Superior temporal gyrus (tissue), 1 donor: ENCODE results near the gene HNF4A.
"Not testable (repeated sequence)": the region's sequence is repeated elsewhere in the genome, so short reads cannot be mapped to it uniquely, and the experiment has no call there.

Experiments
- DNase-seq: peaks from one replicate; pipeline ENCODE4 v3.0.0-alpha.2; 2016; ENCODE audit errors: extremely low spot score

HNF4A gene

DNA sequence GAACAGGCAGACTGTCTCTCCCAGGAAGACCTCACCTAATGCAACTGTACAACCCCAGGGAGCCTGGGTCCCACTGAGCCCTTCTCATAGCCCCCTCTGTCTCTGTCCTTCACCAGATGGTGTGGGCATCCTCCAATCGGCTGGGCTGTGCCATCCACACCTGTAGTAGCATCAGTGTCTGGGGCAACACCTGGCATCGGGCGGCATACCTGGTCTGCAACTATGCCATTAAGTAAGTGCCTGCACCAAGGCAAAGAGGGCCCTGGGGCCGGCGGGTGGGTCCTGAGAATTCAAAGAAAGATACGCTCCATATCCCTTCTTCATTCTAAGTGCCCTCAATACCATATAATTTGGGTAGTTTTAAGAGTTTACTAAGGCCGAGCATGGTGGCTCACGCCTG is 10.4 kb upstream of the HNF4A start:
- no peak for DNase-seq

DNA sequence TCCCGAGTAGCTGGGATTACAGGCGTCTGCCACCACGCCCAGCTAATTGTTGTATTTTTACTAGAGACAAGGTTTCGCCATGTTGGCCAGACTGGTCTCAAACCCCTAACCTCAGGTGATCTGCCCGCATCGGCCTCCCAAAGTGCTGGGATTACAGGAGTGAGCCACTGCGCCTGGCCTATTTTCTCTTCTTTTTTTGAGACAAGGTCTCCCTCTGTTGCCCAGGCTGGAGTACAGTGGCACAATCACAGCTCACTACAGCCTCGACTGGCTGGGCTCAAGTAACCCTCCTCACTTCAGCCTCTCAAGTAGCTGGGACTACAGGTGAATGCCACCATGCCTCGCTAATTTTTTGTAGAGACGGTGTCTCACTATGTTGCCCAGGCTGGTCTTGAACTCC is 9.6 kb upstream of the HNF4A start:
- DNase-seq: not testable (repeated sequence)

DNA sequence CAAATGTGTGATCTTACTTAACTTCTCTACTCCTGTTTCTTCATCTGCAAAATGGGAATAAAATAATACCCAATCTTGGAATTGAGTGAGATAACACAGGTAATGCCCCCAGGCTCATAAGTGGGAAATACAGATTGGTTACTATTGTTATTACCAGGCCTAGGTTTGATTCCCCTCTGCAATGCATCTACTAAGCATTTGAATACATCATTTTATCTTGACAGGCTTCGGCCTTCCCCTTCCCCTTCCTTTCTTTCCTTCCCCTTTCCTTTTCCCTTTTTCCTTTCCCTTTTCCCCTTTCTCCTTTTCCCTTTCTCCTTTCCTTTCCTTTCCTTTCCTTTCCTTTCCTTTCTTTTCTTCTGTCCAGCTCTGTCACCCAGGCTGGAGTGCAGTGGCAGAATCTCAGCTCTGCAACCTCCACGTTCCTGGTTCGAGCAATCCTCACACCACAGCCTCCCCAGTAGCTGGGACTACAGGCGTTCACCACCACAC is 7.3 kb upstream of the HNF4A start:
- no peak for DNase-seq

DNA sequence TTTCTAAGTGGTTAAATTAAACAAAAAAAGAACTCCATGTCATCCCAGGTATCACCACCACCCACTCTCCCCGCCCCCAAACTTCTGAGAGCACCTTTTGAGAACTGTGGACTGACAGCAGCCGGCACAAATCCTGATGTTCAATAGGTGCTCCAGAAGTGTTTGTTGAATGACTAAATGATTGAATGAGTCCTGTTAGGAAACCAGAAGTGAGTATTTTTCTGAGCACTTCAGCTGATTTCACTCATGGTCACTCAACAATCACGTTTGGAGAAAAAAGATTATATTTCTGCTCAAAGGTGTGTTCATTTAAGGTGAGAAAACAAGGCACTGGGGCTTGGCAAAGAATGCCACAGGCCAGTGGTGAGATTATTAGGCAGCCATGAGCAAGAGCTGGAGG is 6.2 kb upstream of the HNF4A start:
- DNase-seq: no peak

DNA sequence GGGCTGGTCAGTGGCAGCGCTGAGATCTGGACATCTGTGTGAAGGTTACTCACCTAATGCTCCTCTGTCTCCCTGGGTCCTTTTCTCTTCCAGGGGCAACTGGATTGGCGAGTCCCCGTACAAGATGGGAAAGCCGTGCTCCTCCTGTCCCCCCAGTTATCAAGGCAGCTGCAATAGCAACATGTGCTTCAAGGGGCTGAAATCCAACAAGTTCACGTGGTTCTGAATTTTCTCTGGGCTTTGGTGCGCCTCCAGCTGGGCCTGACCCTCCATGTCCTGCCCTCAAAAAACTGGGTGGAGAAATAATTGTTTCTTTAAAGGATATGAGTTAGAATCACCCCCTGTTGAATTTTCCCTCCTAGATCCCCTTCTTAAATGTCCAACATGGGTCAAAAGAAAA is 4.9 kb upstream of the HNF4A start:
- DNase-seq: no peak

DNA sequence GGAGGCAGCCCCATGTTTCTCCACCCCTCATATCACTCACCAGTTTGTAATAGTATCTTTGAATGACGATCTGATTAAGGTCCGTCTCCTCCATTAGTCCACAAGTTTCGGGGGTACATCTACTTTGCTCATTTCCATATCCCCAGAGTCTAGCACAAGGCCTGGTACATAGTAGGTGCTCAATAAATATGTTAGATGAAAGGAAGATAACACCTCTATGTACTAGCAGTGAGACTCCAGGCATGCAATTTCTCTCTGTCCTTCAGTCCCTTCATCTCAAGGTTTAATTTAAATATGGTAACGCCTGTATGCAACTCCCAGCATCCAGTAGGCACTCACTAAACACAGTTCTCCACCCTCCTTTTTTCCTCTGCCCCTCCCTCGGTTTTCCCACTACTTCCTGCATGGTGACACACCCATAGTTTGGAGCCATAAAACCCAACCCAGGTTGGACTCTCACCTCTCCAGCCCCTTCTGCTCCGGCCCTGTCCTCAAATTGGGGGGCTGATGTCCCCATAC is 461 bp upstream of the HNF4A start:
- no peak for DNase-seq

DNA sequence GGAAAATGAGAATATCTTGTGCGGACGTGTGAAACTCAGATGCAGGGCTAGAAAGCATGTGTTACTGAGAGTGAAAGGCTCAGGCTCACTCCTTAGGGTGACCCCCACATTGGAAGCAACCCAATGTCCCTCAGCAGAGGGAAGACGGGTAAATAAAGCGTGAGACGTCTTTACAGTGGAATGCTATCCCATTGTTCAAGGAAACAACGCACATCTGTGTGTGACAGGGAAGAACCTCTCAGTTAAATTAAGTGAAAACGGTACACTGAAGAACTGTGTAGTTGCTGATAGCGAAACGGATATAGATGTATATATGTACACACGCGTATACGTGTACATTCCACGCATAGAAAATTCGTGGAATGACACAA is 839 bp downstream of the HNF4A start:
- no peak for DNase-seq

DNA sequence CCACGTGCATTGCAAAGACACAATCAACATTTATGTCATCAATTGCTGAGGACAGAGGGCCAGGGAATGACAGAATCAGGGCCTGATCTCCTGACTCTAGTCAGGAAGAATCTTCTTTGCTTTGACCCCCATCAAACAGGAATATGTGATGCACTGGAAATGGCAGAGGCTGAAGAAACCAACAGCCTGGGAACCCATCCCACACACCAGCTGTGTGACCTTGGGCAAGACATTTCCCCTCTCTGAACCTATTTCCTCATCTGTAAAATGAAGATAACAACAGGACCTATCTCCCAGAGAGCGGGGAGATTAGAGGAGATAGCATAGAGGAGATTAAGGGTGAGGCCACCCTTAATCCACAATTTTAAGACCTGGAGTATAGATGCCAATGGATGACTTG is 1.5 kb downstream of the HNF4A start:
- no peak for DNase-seq

DNA sequence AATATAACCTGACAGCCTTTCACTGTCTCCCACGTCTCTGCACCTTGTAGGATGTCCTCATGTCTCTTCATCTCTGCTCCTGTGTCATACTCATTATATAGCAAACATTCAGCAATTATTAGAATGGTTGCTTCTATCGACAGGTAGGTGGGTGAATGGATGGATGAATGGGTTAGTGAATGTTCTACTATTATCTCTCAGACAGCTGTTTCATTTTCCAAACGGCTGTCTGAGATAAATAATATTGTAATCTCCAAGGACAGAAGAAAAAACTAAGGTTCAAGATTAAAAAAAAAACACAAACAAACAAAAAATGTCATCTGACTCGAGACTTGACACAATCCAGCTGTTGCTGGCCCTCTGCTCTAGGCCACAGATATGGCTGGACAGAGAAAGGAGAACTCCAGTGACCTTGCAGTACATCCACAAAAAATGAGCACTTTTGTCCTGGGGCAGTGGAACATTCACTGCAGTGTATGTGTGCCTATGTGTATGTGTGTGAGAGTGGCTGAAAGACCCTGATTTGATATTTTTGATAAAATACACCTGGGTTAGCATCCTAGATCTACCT is 2.1 kb downstream of the HNF4A start:
- no peak for DNase-seq

DNA sequence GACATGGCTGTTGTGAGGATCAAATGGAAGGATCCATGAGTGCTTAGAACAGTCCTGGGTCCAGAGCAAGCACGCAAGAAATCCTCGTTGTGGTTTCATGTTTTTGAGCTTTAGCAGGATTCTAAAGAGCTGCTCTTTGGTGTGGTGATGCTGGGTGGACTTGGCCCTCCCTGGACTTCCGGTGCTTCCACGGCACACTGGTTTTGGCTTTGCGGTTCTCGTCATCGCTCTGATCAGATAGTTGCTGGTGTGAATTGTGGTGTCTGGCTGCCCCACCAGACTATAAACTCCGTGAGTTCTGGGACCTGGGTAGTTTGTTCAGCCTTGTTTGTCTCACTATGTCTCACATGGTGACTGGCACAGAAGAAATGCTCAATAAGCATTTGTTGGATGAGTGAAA is 3.3 kb downstream of the HNF4A start:
- no peak for DNase-seq

DNA sequence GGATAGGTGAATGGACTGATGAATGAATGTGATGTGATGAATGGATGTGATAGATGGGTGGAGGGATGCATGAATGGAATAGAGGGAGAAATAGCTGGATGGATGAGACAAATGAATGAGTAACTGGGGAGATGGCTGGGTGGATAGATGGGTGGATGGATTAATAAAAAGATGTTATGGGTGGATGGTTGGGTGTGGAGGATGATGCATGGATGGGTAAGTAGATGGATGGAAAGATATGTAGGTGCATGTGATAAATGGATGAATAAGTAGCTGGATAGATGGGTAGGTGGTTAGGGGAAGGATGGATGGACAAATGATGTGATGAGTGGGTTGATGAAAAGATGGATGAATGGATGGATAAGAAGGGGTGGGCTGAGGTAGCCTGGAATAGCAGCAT is 4.7 kb downstream of the HNF4A start:
- DNase-seq: no peak

DNA sequence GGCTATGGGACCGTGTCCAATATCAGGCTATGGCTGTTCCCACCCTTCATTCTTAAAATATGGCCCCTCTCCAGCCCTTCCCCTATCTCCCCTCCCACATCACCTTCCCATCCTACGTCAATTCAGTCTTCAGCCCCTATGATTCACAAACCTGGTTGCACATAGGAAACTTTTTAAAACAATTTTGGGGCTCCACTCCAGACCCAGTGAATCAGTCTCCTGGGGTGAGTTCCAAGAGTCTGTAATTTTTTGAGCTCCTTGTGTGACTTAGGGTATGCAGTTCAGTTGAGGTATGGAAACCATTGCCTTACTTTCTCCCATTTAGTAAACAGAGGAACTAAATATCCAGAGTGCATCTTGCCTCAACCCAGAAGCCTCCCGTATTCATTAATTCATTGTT is 5.5 kb downstream of the HNF4A start:
- no peak for DNase-seq

DNA sequence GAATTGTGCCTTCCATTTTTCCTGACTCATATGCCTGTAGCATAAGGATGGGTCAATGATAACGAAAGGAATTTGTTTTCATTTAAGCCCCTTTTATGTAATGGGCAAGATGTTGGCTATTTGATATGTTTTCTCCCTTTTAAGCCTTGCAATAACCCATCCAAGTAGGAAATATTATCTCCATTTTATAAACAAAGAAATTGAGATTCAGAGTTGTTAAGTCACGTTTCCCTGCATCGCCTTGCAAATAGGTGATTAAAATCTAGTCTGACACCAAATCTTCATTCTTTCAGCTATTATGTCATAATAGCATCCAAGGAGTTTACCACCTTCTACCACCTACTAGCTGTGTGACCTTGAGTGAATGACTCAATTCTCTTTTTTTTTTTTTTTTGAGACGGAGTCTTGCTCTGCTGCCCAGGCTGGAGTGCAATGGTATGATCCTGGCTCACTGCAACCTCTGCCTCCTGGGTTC is 7.0 kb downstream of the HNF4A start:
- no peak for DNase-seq

DNA sequence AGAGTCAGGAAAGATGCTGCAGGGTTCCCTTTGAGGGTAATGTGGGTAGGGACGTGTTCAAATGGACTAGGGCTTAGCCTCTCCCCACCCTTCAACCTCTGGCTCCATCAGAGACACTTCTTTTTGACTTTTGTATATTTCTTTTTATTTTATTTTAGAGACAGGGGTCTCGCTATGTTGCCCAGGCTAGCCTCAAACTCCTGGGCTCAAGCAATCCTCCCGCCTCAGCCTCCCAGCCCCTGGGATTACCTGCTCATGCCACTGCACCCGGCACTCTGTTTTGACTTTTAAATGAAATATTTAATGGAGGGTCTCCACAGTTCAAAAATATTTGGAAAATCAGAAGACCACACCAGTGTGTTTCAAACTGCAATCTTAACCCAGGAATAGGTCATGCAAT is 8.6 kb downstream of the HNF4A start:
- no peak for DNase-seq

DNA sequence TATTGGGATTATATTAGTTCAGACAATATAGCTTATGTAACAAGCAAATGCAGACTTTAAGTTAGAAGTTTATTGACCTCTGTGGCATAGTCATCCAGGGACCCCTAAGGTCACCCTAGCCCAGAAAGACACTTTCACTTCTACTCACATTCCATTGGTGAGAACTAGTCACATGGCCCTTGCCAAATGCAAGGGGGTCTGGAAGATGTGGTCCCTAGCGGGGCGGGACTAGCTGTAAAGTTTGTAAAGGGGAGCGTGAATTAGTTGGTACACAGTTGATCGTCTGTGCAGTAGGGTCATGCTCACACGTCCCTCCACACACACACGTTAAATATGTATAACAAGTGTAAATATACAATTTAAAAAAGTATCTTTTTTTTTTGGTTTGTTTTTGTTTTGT is 9.3 kb downstream of the HNF4A start:
- no peak for DNase-seq

DNA sequence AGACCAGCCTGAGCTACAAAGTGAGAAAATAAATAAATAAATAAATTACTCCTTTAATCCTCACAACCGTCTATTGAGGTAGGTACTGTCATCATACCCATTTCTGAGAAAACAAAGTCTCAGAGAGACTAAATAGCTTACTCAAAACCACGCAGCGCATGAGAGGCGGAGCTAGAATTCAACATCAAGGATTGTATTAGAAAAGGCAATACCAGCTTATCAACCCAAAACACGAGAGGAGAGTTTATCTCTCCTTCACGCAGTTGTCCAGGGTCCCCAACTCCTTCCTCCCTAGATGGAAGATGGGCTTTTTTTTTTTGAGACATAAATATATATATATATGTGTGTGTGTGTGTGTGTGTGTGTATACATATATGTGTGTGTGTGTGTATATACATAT is 12.2 kb downstream of the HNF4A start:
- no peak for DNase-seq

DNA sequence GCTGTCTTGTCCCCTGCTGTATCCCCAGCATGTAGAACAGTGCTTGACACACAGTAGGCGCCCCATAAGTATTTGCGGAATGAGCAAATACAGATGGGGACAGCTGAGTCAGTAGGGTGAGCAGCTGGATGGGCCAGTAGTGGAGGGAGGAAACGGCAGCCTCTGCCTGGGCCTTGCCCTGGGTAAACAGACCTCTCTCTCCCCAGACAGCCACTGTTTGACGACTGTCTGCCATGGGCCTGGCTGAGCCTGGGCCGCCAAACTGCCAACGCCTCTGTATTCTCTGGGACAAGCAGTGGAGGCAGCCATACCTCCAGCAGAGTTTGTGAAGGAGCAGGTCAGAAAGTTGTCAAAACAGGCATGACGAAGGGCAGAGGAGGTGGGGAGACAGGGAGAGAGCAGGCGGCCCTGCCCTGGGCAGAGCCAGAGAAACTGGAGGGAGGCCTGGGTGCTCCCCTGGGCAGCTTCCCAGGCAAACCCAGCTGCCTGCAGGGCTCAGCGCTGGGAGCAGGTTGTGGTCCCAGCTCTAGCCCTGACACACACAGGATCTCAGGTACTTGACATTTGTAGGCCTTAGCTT is 15.2 kb downstream of the HNF4A start:
- DNase-seq: no peak

DNA sequence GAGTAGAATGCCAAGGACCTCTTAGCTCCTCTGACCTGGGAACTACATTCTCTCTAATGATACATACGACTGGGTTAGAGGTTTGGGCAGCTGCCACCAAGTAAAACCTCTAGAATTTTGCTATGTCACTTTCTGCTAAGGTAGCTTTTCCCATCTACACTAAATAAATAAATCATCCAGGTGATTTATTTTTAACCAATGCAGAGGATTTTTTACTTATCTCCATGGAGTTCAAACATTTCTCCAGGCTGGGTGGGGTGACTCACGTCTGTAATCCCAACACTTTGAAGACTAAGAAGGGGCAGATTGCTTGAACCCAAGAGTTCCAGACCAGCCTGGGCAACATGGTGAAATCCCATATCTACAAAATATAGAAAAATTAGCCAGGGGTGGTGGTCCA is 27.1 kb downstream of the HNF4A start:
- no peak for DNase-seq

DNA sequence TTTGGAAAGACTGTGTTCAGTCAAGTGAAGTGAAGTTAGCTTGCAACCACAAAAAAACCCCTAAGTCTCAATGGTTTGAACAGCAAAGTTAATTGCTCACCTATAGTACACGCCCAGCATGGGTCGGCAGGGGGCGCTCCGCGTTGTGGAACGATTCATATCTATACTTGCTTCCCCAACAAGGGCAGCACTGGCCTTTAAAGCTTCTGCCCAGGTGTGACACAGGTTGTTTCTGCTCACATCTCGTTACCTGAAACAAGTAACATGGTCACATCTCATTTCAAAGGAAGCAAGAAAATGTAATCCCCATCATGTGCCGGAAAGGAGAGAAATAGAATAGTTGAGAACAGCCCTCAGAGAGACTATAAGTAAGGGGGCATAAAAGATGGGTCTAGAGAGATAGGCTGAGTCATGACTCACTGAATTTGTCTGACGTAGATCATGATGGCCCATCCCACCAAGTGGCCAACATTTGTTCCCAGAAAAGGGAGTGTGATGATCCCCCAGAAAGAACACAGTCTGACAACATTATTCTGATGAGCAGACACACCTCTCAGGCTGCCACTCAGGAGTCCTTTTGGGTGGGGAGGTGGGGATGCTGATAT is 29.0 kb downstream of the HNF4A start:
- DNase-seq: peak; percentile 88

DNA sequence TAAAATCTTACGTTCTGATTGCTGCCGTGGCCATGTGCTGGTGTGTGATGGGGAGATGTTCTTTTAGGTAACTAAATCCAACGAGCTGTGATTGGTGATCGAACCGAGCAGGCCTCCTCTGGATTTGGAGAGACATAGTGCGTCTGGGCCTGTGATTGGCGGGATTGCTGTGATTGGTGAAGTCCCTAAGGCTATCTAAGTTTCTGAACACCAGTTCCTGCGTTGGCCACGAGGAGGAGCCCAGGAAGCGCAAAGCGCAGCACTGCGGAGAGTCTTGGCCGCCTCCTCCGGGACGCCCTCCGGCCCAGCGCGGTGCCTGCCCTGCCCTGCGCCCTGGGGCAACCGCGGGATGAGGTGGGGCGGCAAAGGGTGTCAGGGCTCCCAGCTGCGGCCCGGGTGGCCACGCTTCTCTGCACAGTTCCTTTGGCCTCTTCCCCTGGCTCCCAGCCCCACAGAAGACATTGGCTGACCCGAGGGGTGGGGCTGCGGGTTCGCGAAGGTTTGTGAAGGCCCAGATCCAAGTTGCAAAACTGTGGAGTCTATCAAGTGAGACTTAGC is 33.0 kb downstream of the HNF4A start:
- DNase-seq: peak; percentile 60

DNA sequence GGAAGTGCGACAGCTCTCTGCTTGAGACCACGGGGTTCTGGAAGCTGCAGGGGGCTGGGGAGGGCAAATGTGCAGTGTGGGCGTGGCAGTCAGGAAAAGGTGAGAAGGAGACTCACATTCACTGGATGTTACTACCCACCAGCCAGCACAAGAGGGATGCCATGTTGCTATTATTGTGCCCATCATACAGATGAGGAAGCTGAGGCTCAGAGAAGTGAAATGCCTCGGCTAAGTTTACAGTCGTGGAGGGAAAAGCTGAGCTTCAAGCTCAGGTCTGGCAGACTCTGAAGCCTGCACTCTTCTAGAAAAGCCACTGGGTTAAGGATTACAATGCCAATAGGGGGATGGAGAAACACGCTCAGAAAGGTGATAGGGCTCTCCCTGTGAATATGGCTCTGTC is 34.4 kb downstream of the HNF4A start:
- no peak for DNase-seq

DNA sequence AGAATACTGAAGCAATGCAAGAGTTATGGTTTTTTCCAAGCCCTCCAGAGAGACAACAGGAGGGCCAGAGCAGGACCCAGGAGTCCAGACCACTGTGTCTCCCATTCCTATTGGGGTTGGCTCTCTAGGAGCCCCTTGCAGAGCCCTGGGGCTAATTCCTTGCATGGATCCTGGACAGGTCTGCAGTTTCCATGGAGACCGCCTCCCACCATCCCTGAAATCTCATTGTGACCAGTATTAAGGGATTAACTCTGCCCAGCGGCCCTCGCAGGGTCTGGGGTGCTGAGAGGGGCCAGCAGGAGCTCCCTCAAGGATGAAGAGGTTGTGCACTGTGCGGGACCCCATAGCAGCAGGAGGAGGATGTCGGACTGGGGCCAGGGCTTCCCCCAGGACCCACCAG is 34.8 kb downstream of the HNF4A start:
- no peak for DNase-seq
